ENCODE data around the gene SLC35F4. TPM values are rescaled to one million over a fixed set of nuclear protein-coding genes. Genes with fewer than 3 reads are reported as not detected.

SLC35F4 gene
- total RNA-seq, 1 experiment from 2014 or later, result not detected

GRCh38 chr14:57637901-57638300 is 228.0 kb downstream of the SLC35F4 start:
- no peak for DNase-seq
- H3K36me3 ChIP-seq, result no peaks in the 10 kb centered on the region
- no peak overlapping the region for H3K4me3 ChIP-seq
- H3K27me3 ChIP-seq, result no peaks in the 10 kb centered on the region
- H3K9me3 ChIP-seq, result no peaks in the 10 kb centered on the region

- no peak for DNase-seq
- Histone ChIP-seq H3K4me3 (no peak overlapping the region), H3K9me3 (no peaks in the 10 kb centered on the region), H3K27me3 (no peaks in the 10 kb centered on the region), H3K36me3 (no peaks in the 10 kb centered on the region)
Observed at GRCh38 chr14:57634335-57634734, 231.6 kb downstream of the SLC35F4 start.

GRCh38 chr14:57632649-57633048 is 233.2 kb downstream of the SLC35F4 start:
- Histone ChIP-seq H3K36me3 (no peaks in the 10 kb centered on the region), H3K27me3 (no peaks in the 10 kb centered on the region)

GRCh38 chr14:57617510-57617909 is 248.4 kb downstream of the SLC35F4 start:
- no peaks in the 10 kb centered on the region for H3K27me3 ChIP-seq
- no peak for DNase-seq
- H3K4me3 ChIP-seq, result no peak overlapping the region
- H3K9me3 ChIP-seq, result no peaks in the 10 kb centered on the region
- H3K36me3 ChIP-seq, result no peaks in the 10 kb centered on the region

More at GRCh38 chr14:57632649-57633048, 233.2 kb downstream of the SLC35F4 start:
- no peak for DNase-seq
- no peak overlapping the region for H3K4me3 ChIP-seq
- H3K9me3 ChIP-seq, result no peaks in the 10 kb centered on the region

GRCh38 chr14:57612946-57613345 is 252.9 kb downstream of the SLC35F4 start:
- H3K36me3 ChIP-seq, result no peaks in the 10 kb centered on the region
- H3K27me3 ChIP-seq, result no peaks in the 10 kb centered on the region
- no peak overlapping the region for H3K4me3 ChIP-seq
- no peak for DNase-seq
- H3K9me3 ChIP-seq, result no peaks in the 10 kb centered on the region

- Histone ChIP-seq H3K4me3 (no peak overlapping the region), H3K27me3 (no peaks in the 10 kb centered on the region), H3K9me3 (no peaks in the 10 kb centered on the region), H3K36me3 (no peaks in the 10 kb centered on the region)
- DNase-seq, result no peak
Observed at GRCh38 chr14:57611555-57612075, 254.3 kb downstream of the SLC35F4 start.

GRCh38 chr14:57610631-57611030 is 255.3 kb downstream of the SLC35F4 start:
- H3K9me3 ChIP-seq, result no peaks in the 10 kb centered on the region
- DNase-seq, result no peak
- no peaks in the 10 kb centered on the region for H3K36me3 ChIP-seq
- H3K27me3 ChIP-seq, result no peaks in the 10 kb centered on the region
- H3K4me3 ChIP-seq, result no peak overlapping the region

- Histone ChIP-seq H3K4me3 (no peak overlapping the region), H3K36me3 (no peaks in the 10 kb centered on the region), H3K27me3 (no peaks in the 10 kb centered on the region), H3K9me3 (no peaks in the 10 kb centered on the region)
- no peak for DNase-seq
Observed at GRCh38 chr14:57609192-57610075, 256.5 kb downstream of the SLC35F4 start.

- H3K27me3 ChIP-seq, result no peaks in the 10 kb centered on the region
- no peaks in the 10 kb centered on the region for H3K36me3 ChIP-seq
- H3K4me3 ChIP-seq, result no peak overlapping the region
- DNase-seq, result no peak
- no peaks in the 10 kb centered on the region for H3K9me3 ChIP-seq
Observed at GRCh38 chr14:57607086-57607485, 258.8 kb downstream of the SLC35F4 start.

- no peak for DNase-seq
- H3K36me3 ChIP-seq, result no peaks in the 10 kb centered on the region
- no peak overlapping the region for H3K4me3 ChIP-seq
- no peaks in the 10 kb centered on the region for H3K27me3 ChIP-seq
- H3K9me3 ChIP-seq, result no peaks in the 10 kb centered on the region
Observed at GRCh38 chr14:57583396-57583795, 282.5 kb downstream of the SLC35F4 start.

- Histone ChIP-seq H3K9me3 (no peaks in the 10 kb centered on the region), H3K36me3 (no peaks in the 10 kb centered on the region), H3K4me3 (no peak overlapping the region), H3K27me3 (no peaks in the 10 kb centered on the region)
- DNase-seq, result no peak
Observed at GRCh38 chr14:57582746-57583145, 283.1 kb downstream of the SLC35F4 start.

- H3K27me3 ChIP-seq, result no peaks in the 10 kb centered on the region
- H3K36me3 ChIP-seq, result no peaks in the 10 kb centered on the region
- H3K9me3 ChIP-seq, result no peaks in the 10 kb centered on the region
- H3K4me3 ChIP-seq, result no peak overlapping the region
- no peak for DNase-seq
Observed at GRCh38 chr14:57578801-57579200, 287.1 kb downstream of the SLC35F4 start.

GRCh38 chr14:57576498-57576897 is 289.4 kb downstream of the SLC35F4 start:
- no peaks in the 10 kb centered on the region for H3K27me3 ChIP-seq
- no peak overlapping the region for H3K4me3 ChIP-seq
- H3K9me3 ChIP-seq, result no peaks in the 10 kb centered on the region
- no peak for DNase-seq
- no peaks in the 10 kb centered on the region for H3K36me3 ChIP-seq

GRCh38 chr14:57575482-57575881 is 290.4 kb downstream of the SLC35F4 start:
- H3K36me3 ChIP-seq, result no peaks in the 10 kb centered on the region
- H3K4me3 ChIP-seq, result no peak overlapping the region
- H3K27me3 ChIP-seq, result no peaks in the 10 kb centered on the region
- DNase-seq, result no peak
- H3K9me3 ChIP-seq, result no peaks in the 10 kb centered on the region

- Histone ChIP-seq H3K9me3 (no peaks in the 10 kb centered on the region), H3K36me3 (no peaks in the 10 kb centered on the region), H3K27me3 (no peaks in the 10 kb centered on the region), H3K4me3 (no peak overlapping the region)
- DNase-seq, result no peak
Observed at GRCh38 chr14:57574617-57575288, 291.1 kb downstream of the SLC35F4 start.

GRCh38 chr14:57573173-57573572 is 292.7 kb downstream of the SLC35F4 start:
- Histone ChIP-seq H3K27me3 (no peaks in the 10 kb centered on the region), H3K9me3 (no peaks in the 10 kb centered on the region), H3K4me3 (no peak overlapping the region), H3K36me3 (no peaks in the 10 kb centered on the region)
- no peak for DNase-seq

- Histone ChIP-seq H3K27me3 (no peaks in the 10 kb centered on the region), H3K4me3 (no peak overlapping the region), H3K9me3 (no peaks in the 10 kb centered on the region), H3K36me3 (no peaks in the 10 kb centered on the region)
- DNase-seq, result no peak
Observed at GRCh38 chr14:57568554-57568953, 297.3 kb downstream of the SLC35F4 start.

All from MG63 (cell line).